Anterior cingulate cortex (tissue), 58 donors: ENCODE measurements around the gene DYNLRB2.

Source experiments
- DNase-seq, 58 donors: peaks; one replicate each; lab custom pipeline; 2025; lab: John Stamatoyannopoulos, UW

Gene DYNLRB2

DNA sequence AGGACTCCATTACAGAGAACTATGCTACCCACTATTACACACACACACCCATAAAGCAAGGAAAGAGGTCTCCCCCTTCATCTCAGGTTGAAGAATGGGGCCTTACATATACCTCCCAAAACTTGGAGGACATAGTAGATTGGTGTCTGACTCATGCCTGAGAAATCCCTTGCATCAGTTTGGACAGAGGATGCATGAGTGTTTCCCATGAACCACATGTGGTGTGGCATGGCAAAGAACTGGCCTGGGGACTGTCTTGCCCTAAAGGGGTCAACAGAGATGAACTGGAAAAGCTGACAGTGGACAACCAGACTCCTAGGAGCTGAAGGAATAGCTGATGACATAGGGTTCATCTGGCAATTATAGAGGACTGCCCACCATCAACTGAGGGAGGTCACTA, 54.0 kb downstream of the DYNLRB2 start:
- no peak for DNase-seq

DNA sequence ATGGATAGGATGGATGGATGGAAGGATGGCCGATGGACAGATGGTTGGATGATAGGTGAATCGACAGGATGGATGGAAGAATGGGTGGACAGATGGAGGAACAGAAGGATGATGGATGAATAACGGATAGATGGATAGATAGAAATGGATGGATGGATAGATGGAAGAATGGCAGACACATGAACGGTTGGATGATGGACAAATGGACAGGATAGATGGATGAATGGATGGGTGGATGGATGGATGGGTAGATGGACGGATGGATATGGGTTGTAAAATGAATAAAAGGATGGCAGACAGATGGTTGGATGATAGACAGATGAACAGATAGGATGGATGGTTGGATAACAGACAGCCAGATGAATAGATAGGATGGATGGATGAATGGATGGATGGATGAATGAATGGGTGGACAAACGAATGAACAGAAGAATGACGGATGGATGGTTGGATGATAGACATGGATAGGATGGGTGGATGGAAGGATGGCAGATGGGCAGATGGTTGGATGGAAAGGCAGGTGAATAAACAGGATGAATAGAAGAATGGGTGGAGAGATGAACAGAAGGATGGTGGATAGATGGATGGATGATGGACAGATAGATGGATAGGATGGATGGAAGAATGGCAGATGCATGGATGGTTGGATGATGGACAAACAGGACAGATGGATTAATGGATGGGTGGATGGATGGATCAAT, 55.9 kb downstream of the DYNLRB2 start:
- DNase-seq: no peak

DNA sequence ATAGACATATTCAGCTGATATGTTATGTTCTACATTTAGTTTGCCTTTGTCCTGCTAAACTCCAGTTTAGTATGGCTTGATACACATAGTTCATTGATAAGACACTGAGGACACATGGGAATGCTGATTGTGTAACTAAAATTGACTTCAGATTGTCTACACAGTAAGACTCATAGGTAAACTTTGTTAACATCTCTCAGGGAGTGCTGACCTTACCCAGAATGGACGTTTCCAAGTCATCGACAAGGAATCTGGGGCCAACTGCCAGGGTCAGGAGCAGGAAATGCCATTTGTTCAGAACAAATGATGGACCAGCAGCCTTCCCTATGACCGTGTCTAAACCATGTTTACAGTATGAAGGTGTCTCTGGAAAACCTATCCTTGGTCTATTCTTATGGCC, 58.7 kb downstream of the DYNLRB2 start:
- no peak for DNase-seq
